PC-9 (cell line): ENCODE data around the gene SMARCA2. TPM values are rescaled to one million over a fixed set of nuclear protein-coding genes. Genes with fewer than 3 reads are reported as not detected.
"Not testable (repeated sequence)": the region's sequence is repeated elsewhere in the genome, so short reads cannot be mapped to it uniquely, and the experiment has no call there.

Source experiments
- BruUV-seq: library from RNA; stranded (reverse); fragments of 400-500 nt; replicated peaks from 2 replicates; lab custom pipeline; 2021; lab: Mats Ljungman, UMichigan
- CTCF ChIA-PET: fragments of 300-600 bp; sonication (Branson Sonifier 250); formaldehyde crosslinking; loops from one replicate; lab custom pipeline; 2022; ENCODE audit warnings: antibody characterized with exemption; lab: Charles Lee
- POLR2A ChIA-PET: fragments of 300-600 bp; sonication (Branson Sonifier 250); formaldehyde crosslinking; loops from one replicate; lab custom pipeline; 2022; ENCODE audit warnings: antibody characterized with exemption; ENCODE audit not compliant: unreplicated experiment; lab: Charles Lee
- DNase-seq, 2 experiments: peaks; one replicate each; pipeline versions ENCODE4 v3.0.0 to v3.0.0-alpha.2; 2015 to 2022; ENCODE audit warnings: mixed read lengths in 1 of 2
- H2AFZ ChIP-seq: fragments of 200-600 bp; sonication (generic); 2 replicates; pipeline ENCODE4 v1.8.1; 2017; ENCODE audit warnings: antibody characterized with exemption
- H3F3A ChIP-seq: fragments of 200-600 bp; sonication (generic); 2 replicates; pipeline ENCODE4 v1.8.1; 2017; ENCODE audit warnings: antibody characterized with exemption, mild to moderate bottlenecking, low read depth; ENCODE audit not compliant: insufficient read depth
- H3K27ac ChIP-seq: fragments of 200-600 bp; sonication (generic); 2 replicates; pipeline ENCODE4 v1.6.1; 2016; ENCODE audit warnings: mixed run types
- H3K27me3 ChIP-seq: fragments of 200-600 bp; sonication (generic); 2 replicates; pipeline ENCODE4 v1.6.1; 2016; ENCODE audit warnings: low read depth, mixed run types; ENCODE audit not compliant: insufficient read depth
- H3K36me3 ChIP-seq: fragments of 200-600 bp; sonication (generic); 2 replicates; pipeline ENCODE4 v1.6.1; 2016; ENCODE audit warnings: low read depth, mixed run types
- H3K4me1 ChIP-seq: fragments of 200-600 bp; sonication (generic); replicated peaks from 2 replicates; pipeline ENCODE4 v1.6.1; 2016; ENCODE audit warnings: mixed run types; ENCODE audit not compliant: insufficient read depth
- H3K4me2 ChIP-seq: fragments of 200-600 bp; sonication (generic); 2 replicates; pipeline ENCODE4 v1.6.1; 2017; ENCODE audit warnings: mixed run types
- H3K4me3 ChIP-seq: fragments of 200-600 bp; sonication (generic); 2 replicates; pipeline ENCODE4 v1.6.1; 2016; ENCODE audit warnings: mixed run types
- H3K79me2 ChIP-seq: fragments of 200-600 bp; sonication (generic); 2 replicates; pipeline ENCODE4 v1.6.1; 2017; ENCODE audit warnings: low read depth, mixed run types
- H3K9me2 ChIP-seq: fragments of 200-600 bp; sonication (generic); 2 replicates; pipeline ENCODE4 v1.8.1; 2017; ENCODE audit warnings: mild to moderate bottlenecking; ENCODE audit not compliant: insufficient read depth
- H3K9me3 ChIP-seq: fragments of 200-600 bp; sonication (generic); 2 replicates; pipeline ENCODE4 v1.8.1; 2016; ENCODE audit warnings: low read depth; ENCODE audit not compliant: insufficient read depth
- H4K20me1 ChIP-seq: fragments of 200-600 bp; sonication (generic); 2 replicates; pipeline ENCODE4 v1.8.1; 2017; ENCODE audit not compliant: insufficient read depth
- CTCF ChIP-seq: fragments of 200-600 bp; sonication (generic); conservative IDR thresholded peaks from 2 replicates; pipeline ENCODE4 v1.6.1; 2017; ENCODE audit warnings: mixed run types, antibody characterized with exemption, mild to moderate bottlenecking, moderate library complexity
- EZH2 ChIP-seq: fragments of 200-600 bp; sonication (generic); IDR thresholded peaks from 2 replicates; pipeline ENCODE4 v1.8.0; 2017; ENCODE audit warnings: antibody characterized with exemption, low read depth
- intact Hi-C: fragments of 100-400 bp; cut with micrococcal nuclease; formaldehyde crosslinking; loops from one replicate; pipeline ENCODE4 v1.10.0; 2022; ENCODE audit not compliant: unreplicated experiment
- total RNA-seq: library from RNA; stranded (reverse); gene quantifications from 2 replicates; pipeline ENCODE4 v1.2.3, GENCODE V29; 2021

Gene SMARCA2
- total RNA-seq, 1 experiment from 2014 or later: 29.3 TPM

- H3K4me3 ChIP-seq, H3K4me2 ChIP-seq, POLR2A ChIA-PET, BruUV-seq, H3K27ac ChIP-seq, H3K27me3 ChIP-seq, H3K79me2 ChIP-seq, H3K4me1 ChIP-seq, H3K36me3 ChIP-seq, H2AFZ ChIP-seq, H3F3A ChIP-seq, H3K9me2 ChIP-seq, H3K9me3 ChIP-seq, H4K20me1 ChIP-seq: not testable (repeated sequence)
- 0 out of 2 replicates have a peak, but pooled peaks have one; percentile 18 for TF ChIP-seq CTCF
- CTCF ChIA-PET: interaction anchor here (0.7 kb wide), 1 partner anchor 21 kb away, joined by 7 read pairs; no protein-coding TSS in a partner anchor
- intact Hi-C loops: loop anchor here (5.0 kb wide), 1 partner anchor 86 kb away; no protein-coding TSS in a partner anchor
- peak in 1 of 2 experiments; percentile 14 for DNase-seq
Measured at GRCh38 chr9:2146700-2147099, 131.6 kb downstream of the SMARCA2 start.

GRCh38 chr9:2150338-2150737 lies 135.2 kb downstream of the SMARCA2 start:
- BruUV-seq: no TSS peak
- no peaks in the 10 kb centered on the region for H3K9me2 ChIP-seq
- ChIA-PET CTCF (no interaction called here), POLR2A (no interaction called here)
- DNase-seq: no peak
- no peak overlapping the region for H3K4me3 ChIP-seq
- TF ChIP-seq EZH2: no peak
- no peak for TF ChIP-seq CTCF
- H3K27ac ChIP-seq: no peak overlapping the region
- H3F3A ChIP-seq: no peaks in the 10 kb centered on the region
- H3K36me3 ChIP-seq: no peaks in the 10 kb centered on the region
- H3K27me3 ChIP-seq: no peaks in the 10 kb centered on the region
- H4K20me1 ChIP-seq: no peaks in the 10 kb centered on the region
- intact Hi-C loops: no loop called here
- no peak overlapping the region for H2AFZ ChIP-seq
- no peaks in the 10 kb centered on the region for H3K79me2 ChIP-seq
- no peak overlapping the region for H3K4me2 ChIP-seq
- H3K4me1 ChIP-seq: no peaks in the 10 kb centered on the region
- H3K9me3 ChIP-seq: no peaks in the 10 kb centered on the region

GRCh38 chr9:2151171-2151570 lies 136.0 kb downstream of the SMARCA2 start:
- Histone ChIP-seq H3F3A (no peaks in the 10 kb centered on the region), H3K4me2 (no peak overlapping the region), H3K9me3 (no peaks in the 10 kb centered on the region), H2AFZ (no peak overlapping the region), H3K79me2 (no peaks in the 10 kb centered on the region), H3K9me2 (no peaks in the 10 kb centered on the region), H3K27ac (no peak overlapping the region), H3K36me3 (no peaks in the 10 kb centered on the region), H3K4me1 (no peaks in the 10 kb centered on the region), H4K20me1 (no peaks in the 10 kb centered on the region), H3K27me3 (no peaks in the 10 kb centered on the region), H3K4me3 (no peak overlapping the region)
- ChIA-PET CTCF (no interaction called here), POLR2A (no interaction called here)
- no TSS peak for BruUV-seq
- intact Hi-C loops: no loop called here
- no peak for DNase-seq
- TF ChIP-seq CTCF: no peak
- TF ChIP-seq EZH2: no peak
